Esophagus muscularis mucosa (tissue), 4 donors: ENCODE measurements around the gene CPLANE2.

Source experiments
- EP300 ChIP-seq: sonication (generic); formaldehyde crosslinking; IDR thresholded peaks from one replicate; pipeline ENCODE4 v1.6.1; 2017; ENCODE audit warnings: antibody characterized with exemption
- POLR2A ChIP-seq: fragments of 450-650 bp; IDR thresholded peaks from one replicate; pipeline ENCODE4 v1.6.1; 2017; ENCODE audit warnings: antibody characterized with exemption, moderate library complexity, mild to moderate bottlenecking, low read depth
- POLR2AphosphoS5 ChIP-seq, 2 donors: sonication (generic); formaldehyde crosslinking; IDR thresholded peaks; one replicate each; pipeline ENCODE4 v1.6.1; 2017; ENCODE audit warnings: antibody characterized with exemption in 2 of 2
- TF ChIP-seq, protein P1 (sequence below), 3 experiments: fragments of 200-600 bp in 2 of 3; fragments of 450-650 bp in 1 of 3; sonication (generic) in 2 of 3; IDR thresholded peaks; one replicate each; pipeline ENCODE4 v1.5.1; 2017 to 2019; ENCODE audit warnings: antibody characterized with exemption in 3 of 3, mild to moderate bottlenecking in 2 of 3, moderate library complexity in 1 of 3

DNA sequence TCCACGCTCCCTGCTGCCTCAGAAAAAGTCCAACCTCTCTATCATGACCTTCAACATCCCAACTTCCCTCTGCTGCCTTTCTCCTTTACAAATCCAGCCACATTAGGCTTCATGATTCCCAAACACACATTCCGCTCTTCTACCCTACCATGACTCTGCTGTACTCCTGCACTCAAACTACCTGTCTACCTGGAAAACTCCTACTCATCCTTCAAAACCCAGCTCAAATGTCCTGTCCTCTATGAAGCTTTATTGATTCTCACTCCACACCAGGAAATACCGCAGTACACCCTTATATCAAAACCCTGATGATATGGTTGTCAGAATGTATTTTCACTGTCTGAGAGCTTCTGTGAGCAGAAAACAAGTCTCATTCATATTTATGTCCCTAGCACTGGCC lies 33.4 kb downstream of the CPLANE2 start:
- TF ChIP-seq, protein P1, sequence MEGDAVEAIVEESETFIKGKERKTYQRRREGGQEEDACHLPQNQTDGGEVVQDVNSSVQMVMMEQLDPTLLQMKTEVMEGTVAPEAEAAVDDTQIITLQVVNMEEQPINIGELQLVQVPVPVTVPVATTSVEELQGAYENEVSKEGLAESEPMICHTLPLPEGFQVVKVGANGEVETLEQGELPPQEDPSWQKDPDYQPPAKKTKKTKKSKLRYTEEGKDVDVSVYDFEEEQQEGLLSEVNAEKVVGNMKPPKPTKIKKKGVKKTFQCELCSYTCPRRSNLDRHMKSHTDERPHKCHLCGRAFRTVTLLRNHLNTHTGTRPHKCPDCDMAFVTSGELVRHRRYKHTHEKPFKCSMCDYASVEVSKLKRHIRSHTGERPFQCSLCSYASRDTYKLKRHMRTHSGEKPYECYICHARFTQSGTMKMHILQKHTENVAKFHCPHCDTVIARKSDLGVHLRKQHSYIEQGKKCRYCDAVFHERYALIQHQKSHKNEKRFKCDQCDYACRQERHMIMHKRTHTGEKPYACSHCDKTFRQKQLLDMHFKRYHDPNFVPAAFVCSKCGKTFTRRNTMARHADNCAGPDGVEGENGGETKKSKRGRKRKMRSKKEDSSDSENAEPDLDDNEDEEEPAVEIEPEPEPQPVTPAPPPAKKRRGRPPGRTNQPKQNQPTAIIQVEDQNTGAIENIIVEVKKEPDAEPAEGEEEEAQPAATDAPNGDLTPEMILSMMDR (IDR thresholded peaks at IDR 0.05), result no peak
- no peak for TF ChIP-seq EP300
- no peak for TF ChIP-seq POLR2A
- no peak for TF ChIP-seq POLR2AphosphoS5 (IDR thresholded peaks at IDR 0.05)
